ENCODE measurements around the gene SPTB.
A peak's percentile ranks its signal among the peaks of the same experiment; 100 is the strongest.

Gene SPTB

DNA sequence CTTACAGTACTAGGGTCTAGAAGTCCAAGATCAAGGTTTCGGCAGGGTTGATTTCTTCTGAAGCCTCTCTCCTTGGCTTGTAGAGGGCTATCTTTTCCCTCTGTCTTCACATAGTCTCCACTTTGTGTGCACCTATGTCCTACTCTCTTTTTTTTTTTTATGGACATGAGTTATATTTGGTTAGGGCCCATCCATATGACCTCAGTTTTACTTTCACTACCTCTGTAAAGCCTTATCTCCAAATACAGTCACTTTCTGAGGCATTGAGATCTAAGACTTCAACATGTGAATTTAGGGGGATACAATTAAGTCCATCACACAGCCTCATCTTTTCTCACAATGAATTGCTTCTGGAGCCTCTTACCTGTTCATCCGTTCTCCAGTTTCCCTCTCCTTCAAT, 5.9 kb upstream of the SPTB start:
- DNase-seq (ENCODE audit: low read depth in 2 of 2): no peak

GRCh38 chr14:64880221-64881121, 764 bp upstream of the SPTB start:
- DNase-seq (ENCODE audit: low read depth in 2 of 2): peak; percentile 19 to 41

GRCh38 chr14:64878837-64879634, 671 bp downstream of the SPTB start:
- DNase-seq (ENCODE audit: low read depth in 2 of 2): no peak

DNA sequence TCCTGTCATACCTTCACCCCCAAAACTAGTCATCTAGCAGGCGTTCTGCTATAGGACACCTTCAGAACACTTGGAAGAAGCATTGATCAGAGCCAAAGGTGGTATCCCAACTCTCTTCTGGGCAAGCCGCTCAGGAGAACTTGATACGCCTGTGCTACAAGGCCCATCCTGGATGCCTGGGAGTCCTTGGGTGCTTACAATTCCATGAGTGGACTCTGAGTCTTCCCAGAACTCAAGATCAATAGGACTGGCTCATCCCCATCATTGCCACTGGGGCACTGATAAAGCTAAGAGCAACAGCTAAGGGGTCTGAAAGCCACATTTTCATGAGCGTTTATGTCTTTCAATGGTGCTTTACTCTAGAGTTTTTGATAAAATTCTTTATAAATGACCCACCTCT, 1.9 kb downstream of the SPTB start:
- no peak for DNase-seq (ENCODE audit: low read depth in 2 of 2)

- DNase-seq (ENCODE audit: low read depth in 2 of 2): no peak
These were observed 4.4 kb downstream of the SPTB start for GRCh38 chr14:64875350-64875749.

DNA sequence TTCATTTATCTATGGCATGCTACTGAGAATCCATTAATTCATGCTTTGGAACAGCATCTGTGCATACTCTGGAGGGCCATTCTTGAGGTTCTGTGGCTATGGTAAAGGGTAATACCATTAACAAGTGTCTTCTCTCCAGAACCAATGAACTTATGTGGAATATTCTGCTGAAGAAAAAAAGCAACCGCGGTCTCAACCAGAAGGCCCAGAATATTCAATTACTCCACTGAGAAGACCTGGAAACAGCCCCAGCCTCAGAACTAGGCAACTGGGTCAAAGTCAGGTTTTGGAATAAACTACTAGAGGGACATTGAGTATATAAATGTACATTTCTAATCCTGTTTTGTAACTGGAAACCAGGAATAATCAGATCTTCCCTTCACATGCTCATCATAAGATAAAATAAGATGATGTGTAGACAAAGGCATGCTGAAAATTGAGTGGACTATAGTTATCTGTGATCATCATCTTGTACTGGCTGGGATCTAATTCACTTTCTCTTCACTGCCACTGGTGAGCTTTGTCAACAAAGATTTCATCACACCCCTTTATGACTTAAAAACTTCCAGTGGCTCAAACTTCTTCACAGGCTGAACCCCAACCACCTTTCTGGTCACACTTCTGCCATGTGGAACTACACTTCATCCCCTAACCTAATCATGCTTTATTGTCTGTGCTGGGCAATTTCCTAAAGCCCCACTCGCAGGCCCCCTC, 6.0 kb downstream of the SPTB start:
- no peak for DNase-seq (ENCODE audit: low read depth in 2 of 2)

- no peak for DNase-seq (ENCODE audit: low read depth in 2 of 2)
These were observed 8.4 kb downstream of the SPTB start for GRCh38 chr14:64871344-64871743.

GRCh38 chr14:64870160-64870559, 9.5 kb downstream of the SPTB start:
- DNase-seq (ENCODE audit: low read depth in 2 of 2): no peak

DNA sequence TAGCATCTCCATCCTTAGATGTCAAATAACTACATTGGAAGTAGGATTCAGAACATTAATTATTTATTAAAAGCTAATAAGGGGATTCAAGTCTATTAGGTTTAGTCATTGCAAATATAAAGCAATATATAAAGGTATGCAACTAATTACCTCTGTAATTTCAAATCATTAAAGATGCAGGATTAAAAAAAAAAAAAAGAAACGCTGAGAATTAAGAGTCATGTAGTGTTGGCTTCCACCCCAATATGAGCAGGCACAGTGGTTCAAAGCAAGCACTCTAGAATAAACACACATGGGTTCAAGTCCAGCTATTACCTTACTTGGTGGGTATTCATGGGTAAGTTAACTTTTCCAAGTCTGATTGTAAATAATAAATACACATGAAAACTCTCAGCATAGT, 10.9 kb downstream of the SPTB start:
- no peak for DNase-seq (ENCODE audit: low read depth in 2 of 2)

- no peak for DNase-seq (ENCODE audit: low read depth in 2 of 2)
These were observed 11.3 kb downstream of the SPTB start for GRCh38 chr14:64868379-64868778.

- no peak for DNase-seq (ENCODE audit: low read depth in 2 of 2)
These were observed 12.5 kb downstream of the SPTB start for GRCh38 chr14:64867182-64867581.

DNA sequence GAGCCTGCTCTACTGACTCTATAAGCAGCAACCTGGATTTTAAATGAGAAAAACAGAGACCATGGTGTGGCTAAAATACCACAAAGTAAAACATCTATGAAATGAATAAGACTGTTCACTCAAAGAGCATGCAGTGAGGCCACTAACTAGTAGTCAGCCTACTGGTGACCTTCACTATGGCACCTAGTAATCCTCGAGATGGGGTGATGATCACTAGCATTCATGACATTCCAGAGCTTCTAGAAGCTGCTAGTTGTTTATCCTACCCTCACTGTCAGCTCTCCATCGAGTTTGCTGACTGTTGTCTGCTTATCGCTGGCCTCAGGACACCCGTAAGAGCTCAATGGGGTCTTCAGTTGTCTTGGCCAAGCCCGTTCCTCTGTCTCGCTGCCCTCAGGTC, 13.7 kb downstream of the SPTB start:
- DNase-seq (ENCODE audit: low read depth in 2 of 2): no peak

DNA sequence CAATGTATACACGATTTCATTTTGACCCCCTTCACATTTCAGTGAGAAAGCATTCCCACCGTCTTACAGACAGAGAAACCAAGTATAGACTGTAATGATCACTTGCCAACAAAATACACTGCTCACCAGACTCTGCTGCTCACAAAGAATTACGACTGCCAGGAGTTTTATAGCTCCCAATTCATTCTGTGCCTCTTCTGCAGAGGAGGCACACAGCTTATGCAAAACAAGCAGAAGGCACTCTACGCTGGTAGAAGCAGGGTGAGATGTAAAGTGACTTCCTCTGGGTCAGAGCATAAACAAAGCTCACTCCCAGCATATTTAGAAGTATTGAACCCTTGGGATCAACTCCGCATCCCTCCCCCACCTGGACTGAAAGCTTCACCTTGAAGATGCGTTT, 14.6 kb downstream of the SPTB start:
- DNase-seq (ENCODE audit: low read depth in 2 of 2): no peak

- no peak for DNase-seq (ENCODE audit: low read depth in 2 of 2)
These were observed 15.4 kb downstream of the SPTB start for GRCh38 chr14:64864258-64864657.

DNA sequence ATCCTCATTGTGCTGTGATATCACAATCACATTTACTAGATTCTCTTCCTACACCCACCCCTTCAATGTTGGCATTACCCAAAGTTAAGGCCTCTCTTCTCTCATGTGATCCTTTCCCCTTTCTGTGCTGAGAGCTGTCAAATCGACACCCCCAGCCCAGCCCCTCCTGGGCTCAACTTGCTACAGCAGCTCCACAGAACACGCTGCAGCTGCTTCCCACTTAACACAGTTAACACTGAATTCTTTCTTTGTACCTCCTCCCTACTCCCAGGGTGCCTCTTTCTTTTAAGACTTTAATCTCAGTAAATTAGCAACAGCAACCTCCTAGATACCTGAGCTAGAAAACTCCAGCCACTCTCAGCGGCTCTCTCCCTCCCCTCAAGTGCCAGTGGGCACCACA, 17.8 kb downstream of the SPTB start:
- DNase-seq (ENCODE audit: low read depth in 2 of 2): no peak

DNA sequence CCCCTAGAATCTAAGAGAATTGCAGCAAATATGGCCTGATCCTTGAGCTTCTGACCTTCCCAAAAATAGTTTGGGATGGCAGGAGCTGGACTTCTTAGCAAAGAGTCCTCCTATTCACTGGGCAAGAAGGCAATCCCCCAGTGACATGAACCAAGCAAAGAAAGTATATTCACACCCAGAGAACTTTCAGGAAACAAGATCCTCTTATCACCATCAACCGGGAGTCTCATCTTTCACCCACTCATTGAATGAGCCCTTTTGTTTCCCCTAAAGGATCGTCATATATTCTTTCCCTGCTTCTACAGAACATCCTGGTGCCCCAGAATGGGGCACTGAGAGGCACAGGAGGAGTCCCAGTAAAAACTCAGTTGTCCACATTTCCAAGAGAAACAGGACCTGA, 19.7 kb downstream of the SPTB start:
- DNase-seq (ENCODE audit: low read depth in 2 of 2): no peak

GRCh38 chr14:64857979-64858744, 21.5 kb downstream of the SPTB start:
- no peak for DNase-seq (ENCODE audit: low read depth in 2 of 2)

DNA sequence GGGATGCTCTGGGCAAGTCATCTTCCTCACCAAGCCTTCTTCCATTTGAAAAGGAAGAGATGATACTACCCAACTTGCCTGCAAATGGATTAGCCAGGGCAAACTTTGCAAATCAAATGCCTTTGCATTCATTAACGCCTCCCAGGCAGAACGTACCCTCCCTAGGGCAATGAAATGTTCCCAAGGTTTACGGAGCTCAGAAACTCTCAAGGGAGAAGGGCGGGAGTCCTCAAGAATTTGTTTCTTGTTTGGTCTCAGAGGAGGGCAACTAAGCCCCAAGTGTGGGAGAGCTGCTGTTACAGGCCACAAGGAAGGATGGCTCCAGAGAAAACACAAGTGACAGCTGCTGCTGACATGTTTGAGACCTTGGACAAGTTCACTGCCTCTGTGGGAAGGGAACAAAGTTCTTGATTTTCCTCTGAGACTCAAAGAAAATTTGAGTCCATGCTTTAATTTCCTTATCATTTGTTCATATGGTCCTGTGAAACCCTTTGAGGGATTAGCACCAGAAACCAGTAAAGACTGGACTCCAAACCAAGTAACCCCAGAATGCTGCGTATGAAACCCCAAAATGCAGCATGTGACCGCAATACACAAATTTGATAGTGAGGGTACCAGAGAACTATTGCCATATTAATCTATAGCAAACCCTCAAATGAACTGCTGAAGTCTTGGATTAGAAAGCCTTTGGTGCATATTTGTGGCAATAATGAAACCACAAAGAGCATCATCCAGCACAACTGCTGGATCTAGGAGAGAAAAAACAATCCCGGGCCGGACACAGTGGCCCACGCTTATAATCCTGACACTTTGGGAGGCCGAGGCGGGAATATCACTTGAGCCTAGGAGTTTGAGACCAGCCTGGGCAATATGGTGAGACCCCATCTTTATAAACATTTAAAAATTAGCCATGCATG, 22.9 kb downstream of the SPTB start:
- no peak for DNase-seq (ENCODE audit: low read depth in 2 of 2)

DNA sequence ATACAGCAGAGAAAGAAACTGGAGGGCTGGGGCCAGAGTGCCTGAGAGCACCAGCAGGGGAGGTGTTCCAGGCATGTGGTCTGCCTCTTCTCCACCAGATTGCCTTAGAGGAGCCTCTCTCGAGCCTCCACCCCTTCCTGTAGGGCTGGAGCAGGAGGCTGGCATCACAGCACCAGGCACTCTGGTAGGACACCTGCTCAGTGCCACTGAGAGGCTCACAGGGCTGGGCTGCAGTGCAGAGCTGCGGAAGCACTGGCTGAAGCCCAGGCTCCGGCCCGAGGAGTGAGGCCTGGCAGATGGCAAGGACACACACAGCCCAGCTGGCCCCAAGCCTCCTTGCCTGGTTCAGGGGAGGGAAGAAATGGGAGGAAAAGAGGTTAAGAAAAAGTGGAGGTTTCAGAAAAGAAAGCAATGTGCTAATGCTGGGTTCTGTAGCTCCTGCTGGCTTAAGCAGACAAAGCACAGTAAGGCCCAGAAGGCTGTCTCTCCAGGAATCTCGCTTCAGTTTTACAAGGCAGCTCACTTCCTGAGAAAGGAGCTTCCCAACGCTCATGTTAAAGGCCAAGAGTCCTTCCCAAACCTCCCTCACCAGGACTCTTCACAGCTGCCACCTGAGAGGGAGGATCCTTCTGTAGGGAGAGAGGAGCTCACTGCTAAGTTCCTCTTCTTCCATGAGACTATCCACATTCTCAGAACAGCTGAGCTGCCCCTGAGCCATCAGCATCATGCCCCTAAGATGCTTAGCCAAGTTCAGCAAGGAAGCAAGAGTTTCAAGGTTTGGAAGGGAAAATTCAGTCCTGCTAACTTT, 23.8 kb downstream of the SPTB start:
- DNase-seq (ENCODE audit: low read depth in 2 of 2): no peak

Measured in stimulated activated CD8-positive, alpha-beta memory T cell treated with anti-CD3 and anti-CD28 coated beads, Interleukin-15, amount 100 ng/mL, for 48 hours (primary cell).